ENCODE results near the gene NSMCE1.
"Not testable (repeated sequence)": the region's sequence is repeated elsewhere in the genome, so short reads cannot be mapped to it uniquely, and the experiment has no call there.

The NSMCE1 gene

GRCh38 chr16:27272076-27272475, 3.5 kb upstream of the NSMCE1 start:
- no peak for DNase-seq (ENCODE audit: low read depth in 2 of 2)

DNA sequence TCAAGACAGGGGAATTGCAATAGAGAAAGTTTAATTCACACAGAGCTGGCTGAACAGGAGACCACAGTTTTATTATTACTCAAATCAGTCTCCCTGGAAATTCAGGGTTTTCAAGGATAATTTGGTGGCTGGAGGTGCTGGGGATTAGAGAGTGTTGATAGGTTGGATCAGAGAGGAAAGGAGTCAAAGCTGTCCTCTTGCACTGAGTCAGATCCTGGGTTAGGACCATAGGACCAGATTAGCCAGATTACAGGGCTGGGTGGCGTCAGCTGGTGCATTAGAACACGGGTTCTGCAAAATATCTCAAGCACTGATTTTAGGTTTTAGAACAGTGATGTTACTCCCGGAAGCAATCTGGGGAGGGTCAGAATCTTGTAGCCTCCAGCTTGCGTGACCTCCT, 1.8 kb upstream of the NSMCE1 start:
- DNase-seq (ENCODE audit: low read depth in 2 of 2) = no peak

DNA sequence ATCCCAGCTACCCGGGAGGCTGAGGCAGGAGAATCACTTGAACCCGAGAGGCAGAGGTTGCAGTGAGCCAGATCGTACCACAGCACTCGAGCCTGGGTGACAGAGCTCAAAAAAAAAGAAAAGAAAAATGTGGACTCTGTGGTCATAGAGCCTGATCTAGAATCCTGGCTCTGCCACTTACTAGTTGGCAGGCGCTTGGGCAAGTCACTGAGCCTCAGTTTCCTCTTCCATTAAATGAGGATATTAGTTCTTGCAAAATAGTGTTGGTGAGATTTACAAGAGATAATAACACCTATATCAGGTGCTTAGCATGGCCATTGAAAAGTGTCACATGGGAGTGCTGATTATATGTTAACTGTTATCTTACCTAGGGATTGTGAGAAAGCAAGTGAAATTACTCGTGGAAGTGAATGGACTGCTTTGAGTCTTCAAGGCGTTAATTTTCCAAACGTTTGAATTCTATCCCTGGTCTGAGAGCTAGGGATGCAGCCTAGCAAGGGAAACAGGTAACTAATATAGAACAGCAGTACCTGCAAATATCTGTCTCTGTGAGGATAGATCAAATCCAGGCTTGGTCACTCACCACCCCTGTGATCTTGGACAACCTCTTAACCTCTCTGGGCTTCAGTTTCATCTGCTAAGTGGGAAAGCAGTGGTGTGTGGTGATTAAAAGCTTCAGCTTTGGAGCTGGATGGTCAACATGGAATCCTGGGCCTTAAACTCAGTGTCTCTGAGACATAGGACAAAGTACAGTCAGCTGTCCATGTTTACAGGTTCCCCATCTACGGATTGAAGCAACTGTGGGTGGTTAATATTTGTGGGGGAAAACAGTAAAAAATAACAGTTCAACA, 953 bp upstream of the NSMCE1 start:
- no peak for DNase-seq (ENCODE audit: low read depth in 2 of 2)

GRCh38 chr16:27267037-27267677, 1.4 kb downstream of the NSMCE1 start:
- DNase-seq (ENCODE audit: low read depth in 2 of 2) = no peak

DNA sequence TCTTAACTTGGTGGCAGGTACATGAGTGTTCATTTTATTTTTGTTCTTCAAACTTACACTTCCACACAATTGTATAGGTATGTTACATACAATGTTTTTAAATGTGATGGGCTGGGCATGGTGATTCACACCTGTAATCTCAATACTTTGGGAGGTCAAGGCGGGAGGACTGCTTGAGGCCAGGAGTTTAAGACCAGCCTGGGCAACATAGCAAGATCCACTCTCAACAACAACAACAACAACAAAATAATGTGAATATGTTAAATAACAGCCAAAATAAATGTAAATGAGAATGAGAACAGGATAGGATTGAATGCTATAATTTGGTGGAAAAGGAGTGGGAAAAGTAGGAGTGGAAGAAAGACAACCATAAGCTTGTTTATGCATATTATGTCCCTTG, 2.6 kb downstream of the NSMCE1 start:
- no peak for DNase-seq (ENCODE audit: low read depth in 2 of 2)

DNA sequence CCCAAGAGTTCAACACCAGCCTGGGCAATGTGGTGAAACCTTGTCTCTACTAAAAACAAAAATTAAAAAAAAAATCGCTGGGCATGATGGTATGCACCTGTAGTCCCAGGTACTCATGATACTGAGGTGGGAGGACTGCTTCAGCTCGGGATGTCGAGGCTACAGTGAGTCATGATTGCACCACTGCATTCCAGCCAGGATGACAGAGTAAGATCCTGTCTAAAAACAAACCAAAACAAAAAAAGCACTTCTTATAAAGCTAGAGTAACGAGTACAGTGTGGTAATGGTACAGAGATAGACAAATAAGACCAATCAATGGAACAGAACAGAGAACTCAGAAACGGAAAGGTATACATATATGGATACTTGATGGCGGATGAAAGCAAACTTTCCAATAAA, 4.4 kb downstream of the NSMCE1 start:
- no peak for DNase-seq (ENCODE audit: low read depth in 2 of 2)

DNA sequence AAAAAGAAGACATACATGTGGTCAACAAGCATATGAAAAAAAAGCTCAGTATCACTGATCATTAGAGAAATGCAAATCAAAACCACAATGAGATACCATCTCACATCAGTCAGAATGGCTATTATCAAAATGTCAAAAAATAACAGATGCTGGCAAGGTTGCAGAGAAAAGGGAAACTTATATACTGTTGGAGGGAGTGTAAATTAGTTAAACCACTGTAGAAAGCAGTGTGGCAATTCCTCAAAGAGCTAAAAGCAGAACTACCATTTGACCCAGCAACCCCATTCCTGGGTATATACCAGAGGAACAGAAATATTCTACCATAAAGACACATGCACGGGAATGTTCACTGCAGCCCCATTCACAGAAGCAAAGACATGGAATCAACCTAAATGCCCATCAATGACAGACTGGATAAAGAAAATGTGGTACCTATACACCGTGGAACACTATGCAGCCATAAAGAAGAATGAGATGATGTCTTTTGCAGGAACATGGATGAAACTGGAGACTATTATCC, 5.6 kb downstream of the NSMCE1 start:
- DNase-seq (ENCODE audit: low read depth in 2 of 2) = not testable (repeated sequence)

GRCh38 chr16:27259710-27260109, 8.9 kb downstream of the NSMCE1 start:
- no peak for DNase-seq (ENCODE audit: low read depth in 2 of 2)

GRCh38 chr16:27258241-27258734, 10.3 kb downstream of the NSMCE1 start:
- DNase-seq (ENCODE audit: low read depth in 2 of 2) = no peak

GRCh38 chr16:27257271-27257670, 11.3 kb downstream of the NSMCE1 start:
- DNase-seq (ENCODE audit: low read depth in 2 of 2) = no peak

DNA sequence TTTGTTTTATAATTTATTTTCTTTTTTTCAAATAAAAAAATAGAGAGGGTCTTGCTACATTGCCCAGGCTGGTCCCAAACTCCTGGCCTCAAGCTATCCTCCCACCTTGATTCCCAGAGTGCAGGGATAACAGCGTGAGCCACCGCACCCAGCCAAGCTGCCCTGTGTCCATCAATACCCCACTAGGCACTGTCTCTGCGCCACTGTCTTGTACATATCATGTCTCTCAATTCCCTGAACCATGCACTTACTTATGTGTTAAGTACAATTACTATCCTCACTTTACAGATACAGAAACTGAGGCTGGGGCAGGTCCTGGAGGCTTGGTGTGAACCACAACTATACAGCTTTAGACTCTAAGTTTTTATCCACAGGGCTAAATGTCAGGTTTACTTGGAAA, 11.7 kb downstream of the NSMCE1 start:
- DNase-seq (ENCODE audit: low read depth in 2 of 2) = no peak

DNA sequence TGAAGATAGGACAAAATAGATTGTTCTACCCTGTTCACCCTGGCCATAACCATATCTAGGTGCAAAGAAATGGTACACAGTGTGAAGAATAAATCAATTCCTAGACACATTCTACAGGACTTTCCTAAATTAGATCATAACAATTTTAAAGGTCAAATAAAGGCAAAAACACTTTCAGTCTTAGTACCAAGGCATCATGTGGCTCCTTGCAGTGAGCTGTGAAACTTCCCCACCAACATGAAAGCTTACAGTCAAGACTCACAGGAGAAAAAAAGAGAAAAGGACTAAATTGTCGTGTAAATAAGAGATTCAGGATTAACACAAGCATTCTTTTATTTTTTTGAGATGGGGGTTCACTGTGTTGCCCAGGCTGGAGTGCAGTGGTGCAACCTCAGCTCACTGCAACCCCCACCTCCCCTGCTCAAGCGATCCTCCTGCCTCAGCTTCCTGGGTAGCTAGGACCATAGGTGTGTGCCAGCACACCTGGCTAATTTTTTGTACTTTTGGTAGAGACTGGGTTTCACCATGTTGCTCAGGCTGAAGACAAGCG, 14.2 kb downstream of the NSMCE1 start:
- DNase-seq (ENCODE audit: low read depth in 2 of 2) = no peak

GRCh38 chr16:27253526-27253930, 15.0 kb downstream of the NSMCE1 start:
- DNase-seq (ENCODE audit: low read depth in 2 of 2) = no peak

DNA sequence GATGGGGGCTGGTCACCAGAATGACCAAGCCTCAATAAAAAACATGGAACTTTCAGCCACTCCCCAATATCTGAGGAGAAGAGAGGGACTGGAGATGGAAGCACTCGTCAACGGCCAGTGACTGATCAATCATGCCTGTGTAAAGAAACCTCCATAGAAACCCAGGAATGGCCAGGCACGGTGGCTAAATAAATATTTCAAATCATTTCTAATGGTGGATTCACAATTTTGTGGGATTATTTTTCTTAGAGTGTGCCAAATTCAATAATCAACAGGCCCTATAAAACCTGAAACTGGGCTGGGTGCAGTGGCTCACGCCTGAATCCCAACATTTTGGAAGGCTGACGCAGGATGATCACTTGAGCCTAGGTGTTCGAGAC, 16.4 kb downstream of the NSMCE1 start:
- no peak for DNase-seq (ENCODE audit: low read depth in 2 of 2)

GRCh38 chr16:27251541-27252205, 16.9 kb downstream of the NSMCE1 start:
- no peak for DNase-seq (ENCODE audit: low read depth in 2 of 2)

DNA sequence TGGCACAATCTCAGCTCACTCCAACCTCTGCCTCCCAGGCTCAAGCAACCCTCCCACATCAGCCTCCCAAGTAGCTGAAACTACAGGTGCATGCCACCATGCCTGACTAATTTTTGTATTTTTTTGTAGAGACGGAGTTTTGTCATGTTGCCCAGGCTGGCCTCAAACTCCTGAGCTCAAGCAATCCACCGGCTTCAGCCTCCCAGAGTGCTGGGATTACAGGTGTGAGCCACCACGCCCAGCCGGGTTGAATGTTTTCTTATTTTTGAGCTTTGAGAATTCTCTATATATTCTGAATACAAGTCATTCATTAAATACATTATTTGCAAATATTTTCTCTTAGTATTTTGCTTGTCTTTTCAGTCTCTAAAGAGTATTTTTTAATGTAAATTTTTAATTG, 19.7 kb downstream of the NSMCE1 start:
- DNase-seq (ENCODE audit: low read depth in 2 of 2) = not testable (repeated sequence)

- no peak for DNase-seq (ENCODE audit: low read depth in 2 of 2)
Observed at GRCh38 chr16:27248036-27248435, 20.5 kb downstream of the NSMCE1 start.

- not testable (repeated sequence) for DNase-seq (ENCODE audit: low read depth in 2 of 2)
Observed at GRCh38 chr16:27247076-27247475, 21.5 kb downstream of the NSMCE1 start.

DNA sequence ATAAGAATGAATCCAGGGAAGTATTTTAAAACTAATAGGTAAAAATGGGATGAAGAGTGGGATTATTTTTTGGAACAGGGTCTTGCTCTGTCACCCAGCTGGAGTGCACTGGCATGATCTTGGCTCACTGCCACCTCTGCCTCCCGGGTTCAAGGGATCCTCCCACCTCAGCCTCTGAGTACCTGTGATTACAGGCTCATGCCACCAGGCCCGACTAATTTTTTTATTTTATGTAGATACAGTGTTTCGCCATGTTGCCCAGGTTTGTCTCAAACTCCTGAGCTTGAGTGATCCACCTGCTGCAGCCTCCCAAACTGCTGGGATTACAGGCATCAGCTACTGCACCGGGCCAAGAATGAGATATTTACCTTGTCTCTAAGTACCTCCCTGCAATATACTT, 22.1 kb downstream of the NSMCE1 start:
- DNase-seq (ENCODE audit: low read depth in 2 of 2) = no peak

- no peak for DNase-seq (ENCODE audit: low read depth in 2 of 2)
Observed at GRCh38 chr16:27245276-27246172, 23.0 kb downstream of the NSMCE1 start.

GRCh38 chr16:27244363-27244755, 24.2 kb downstream of the NSMCE1 start:
- no peak for DNase-seq (ENCODE audit: low read depth in 2 of 2)

Data from stimulated activated CD8-positive, alpha-beta memory T cell treated with anti-CD3 and anti-CD28 coated beads, Interleukin-7, amount 100 ng/mL, for 4 hours (primary cell).